ENCODE results near the gene NRG3. TPM values are rescaled to one million over a fixed set of nuclear protein-coding genes. Genes with fewer than 3 reads are reported as not detected.

Gene NRG3
- total RNA-seq, 1 donor from 2014 or later = 6.1 TPM

DNA sequence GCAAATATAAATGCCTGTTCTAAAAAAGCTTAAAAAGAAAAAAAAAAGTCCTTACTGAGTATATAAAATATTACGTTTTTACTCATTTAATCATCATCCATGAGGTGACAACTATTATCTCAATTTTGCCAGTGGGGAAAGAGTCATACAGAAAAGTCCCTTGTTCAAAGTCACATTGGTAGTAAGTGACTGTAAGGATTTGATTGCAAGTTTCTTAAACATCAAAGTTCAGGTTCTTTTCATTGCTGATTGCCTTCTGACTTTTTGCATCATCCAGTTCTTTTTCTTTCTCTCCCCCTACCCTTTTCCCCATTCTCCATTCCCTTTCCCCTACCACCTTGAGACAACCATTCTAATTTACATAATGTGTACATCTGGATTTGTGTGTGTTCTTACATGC lies 363.3 kb downstream of the NRG3 start:
- H3K4me3 Mint-ChIP-seq = no peak overlapping the region
- peaks cover 4% of the 10 kb centered on the region for H3K9me3 Mint-ChIP-seq
- H3K4me1 Mint-ChIP-seq (ENCODE audit: unreplicated experiment) = no peaks in the 10 kb centered on the region
- H3K36me3 Mint-ChIP-seq = peaks cover 4% of the 10 kb centered on the region
- no peak for DNase-seq (ENCODE audit: extremely low spot score, unreplicated experiment)
- TF ChIP-seq, protein P1, sequence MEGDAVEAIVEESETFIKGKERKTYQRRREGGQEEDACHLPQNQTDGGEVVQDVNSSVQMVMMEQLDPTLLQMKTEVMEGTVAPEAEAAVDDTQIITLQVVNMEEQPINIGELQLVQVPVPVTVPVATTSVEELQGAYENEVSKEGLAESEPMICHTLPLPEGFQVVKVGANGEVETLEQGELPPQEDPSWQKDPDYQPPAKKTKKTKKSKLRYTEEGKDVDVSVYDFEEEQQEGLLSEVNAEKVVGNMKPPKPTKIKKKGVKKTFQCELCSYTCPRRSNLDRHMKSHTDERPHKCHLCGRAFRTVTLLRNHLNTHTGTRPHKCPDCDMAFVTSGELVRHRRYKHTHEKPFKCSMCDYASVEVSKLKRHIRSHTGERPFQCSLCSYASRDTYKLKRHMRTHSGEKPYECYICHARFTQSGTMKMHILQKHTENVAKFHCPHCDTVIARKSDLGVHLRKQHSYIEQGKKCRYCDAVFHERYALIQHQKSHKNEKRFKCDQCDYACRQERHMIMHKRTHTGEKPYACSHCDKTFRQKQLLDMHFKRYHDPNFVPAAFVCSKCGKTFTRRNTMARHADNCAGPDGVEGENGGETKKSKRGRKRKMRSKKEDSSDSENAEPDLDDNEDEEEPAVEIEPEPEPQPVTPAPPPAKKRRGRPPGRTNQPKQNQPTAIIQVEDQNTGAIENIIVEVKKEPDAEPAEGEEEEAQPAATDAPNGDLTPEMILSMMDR (conservative IDR thresholded peaks at IDR 0.05) = no peak
- no peak overlapping the region for H3K27ac Mint-ChIP-seq
- H3K27me3 Mint-ChIP-seq = no peaks in the 10 kb centered on the region

DNA sequence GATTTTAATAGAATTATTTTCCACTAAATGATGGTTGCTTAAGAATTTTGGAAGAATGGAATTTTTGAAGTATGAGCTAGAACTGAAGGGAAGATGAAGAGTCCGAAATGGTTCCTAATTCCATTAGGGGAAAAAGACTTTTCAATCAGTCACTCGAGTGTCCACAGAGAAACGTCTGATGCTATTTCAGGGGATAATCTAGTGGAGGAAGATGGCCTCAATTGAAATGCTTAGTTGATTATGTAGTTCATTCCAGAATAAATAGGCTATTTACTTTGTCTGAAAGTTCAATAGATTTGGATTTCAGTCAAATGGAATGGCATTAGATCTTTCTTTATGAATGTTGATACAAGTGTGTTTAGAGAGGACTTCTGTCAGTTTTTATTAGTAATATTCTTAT lies 365.4 kb downstream of the NRG3 start:
- no peak for DNase-seq (ENCODE audit: extremely low spot score, unreplicated experiment)
- Mint-ChIP-seq H3K4me3 (no peak overlapping the region), H3K4me1 (ENCODE audit: unreplicated experiment) (peaks cover 4% of the 10 kb centered on the region), H3K27ac (no peak overlapping the region), H3K9me3 (peaks cover 4% of the 10 kb centered on the region), H3K27me3 (no peaks in the 10 kb centered on the region), H3K36me3 (no peaks in the 10 kb centered on the region)
- TF ChIP-seq, protein P1 (conservative IDR thresholded peaks at IDR 0.05) = no peak

DNA sequence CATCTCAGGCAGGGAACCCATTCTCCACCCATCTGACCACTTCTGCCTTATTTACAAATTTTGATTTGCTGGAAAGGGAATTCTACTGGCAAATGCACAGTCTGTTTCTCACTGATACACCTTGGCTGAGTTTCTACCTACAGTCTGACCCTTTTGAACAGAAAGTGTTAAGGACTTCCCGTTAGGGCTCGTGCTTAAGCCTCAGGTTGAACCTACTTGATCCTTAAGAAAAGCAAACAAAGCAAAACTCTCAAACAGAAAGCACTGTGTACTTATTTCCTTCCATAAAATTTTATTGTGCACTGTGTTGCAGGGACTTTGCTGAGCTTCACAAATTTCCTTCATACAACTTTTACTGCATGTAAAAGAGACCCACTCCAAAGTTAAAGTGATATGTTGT lies 367.8 kb downstream of the NRG3 start:
- H3K36me3 Mint-ChIP-seq = no peaks in the 10 kb centered on the region
- H3K27ac Mint-ChIP-seq = no peak overlapping the region
- TF ChIP-seq, protein P1 (conservative IDR thresholded peaks at IDR 0.05) = no peak
- DNase-seq (ENCODE audit: extremely low spot score, unreplicated experiment) = no peak
- H3K4me3 Mint-ChIP-seq = no peak overlapping the region
- H3K27me3 Mint-ChIP-seq = no peaks in the 10 kb centered on the region
- peaks cover 9% of the 10 kb centered on the region for H3K4me1 Mint-ChIP-seq (ENCODE audit: unreplicated experiment)
- no peaks in the 10 kb centered on the region for H3K9me3 Mint-ChIP-seq

DNA sequence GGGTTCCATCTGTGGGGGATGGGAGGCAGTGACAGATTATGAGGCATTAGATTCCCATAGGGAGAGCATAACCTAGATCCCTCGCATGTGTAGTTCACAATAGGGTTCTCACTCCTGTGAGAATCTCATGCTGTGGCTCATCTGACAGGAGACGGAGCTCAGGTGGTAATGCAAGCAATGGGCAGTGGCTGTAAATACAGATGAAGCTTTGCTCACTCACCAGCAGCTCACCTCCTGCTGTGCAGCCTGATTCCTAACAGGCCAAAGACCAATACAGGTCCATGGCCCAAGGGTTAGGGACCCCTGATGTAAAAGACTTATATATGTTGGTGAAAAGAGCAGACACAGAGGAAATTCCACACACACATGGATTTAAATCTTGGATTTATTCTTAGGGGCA lies 370.2 kb downstream of the NRG3 start:
- no peaks in the 10 kb centered on the region for H3K9me3 Mint-ChIP-seq
- no peaks in the 10 kb centered on the region for H3K36me3 Mint-ChIP-seq
- no peaks in the 10 kb centered on the region for H3K27me3 Mint-ChIP-seq
- peaks cover 9% of the 10 kb centered on the region for H3K4me1 Mint-ChIP-seq (ENCODE audit: unreplicated experiment)
- H3K4me3 Mint-ChIP-seq = no peak overlapping the region
- TF ChIP-seq, protein P1 (conservative IDR thresholded peaks at IDR 0.05) = no peak
- no peak overlapping the region for H3K27ac Mint-ChIP-seq
- no peak for DNase-seq (ENCODE audit: extremely low spot score, unreplicated experiment)

DNA sequence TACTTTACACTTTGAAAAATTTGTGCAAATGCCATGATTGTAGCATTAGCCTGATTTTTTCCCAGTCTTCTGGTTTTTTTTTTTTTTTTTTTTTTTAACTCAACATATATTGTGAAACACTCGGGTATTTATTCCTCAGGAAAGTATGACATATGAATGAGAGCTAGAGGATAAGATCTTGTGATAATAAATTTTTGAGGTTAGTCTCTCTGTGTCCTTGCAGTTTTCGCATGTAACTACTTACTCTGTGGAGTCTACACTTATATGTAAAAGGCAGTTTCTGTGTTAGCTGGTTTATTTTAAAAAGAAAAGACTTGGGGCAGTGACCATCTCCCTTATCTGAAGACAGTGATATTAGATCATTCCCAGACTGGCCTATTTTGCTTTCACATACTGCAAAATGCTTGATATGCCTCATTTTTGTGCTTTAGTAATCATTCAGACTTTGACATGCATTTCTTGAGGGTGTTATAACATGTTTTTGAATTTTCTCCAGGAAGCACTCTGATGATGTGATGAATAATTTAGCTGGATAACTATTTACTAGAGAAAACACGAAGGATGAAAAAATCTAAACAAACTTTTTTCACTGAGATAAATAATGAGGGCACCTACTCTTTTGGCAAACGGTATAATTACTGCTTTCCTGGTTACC lies 371.0 kb downstream of the NRG3 start:
- no peak overlapping the region for H3K4me3 Mint-ChIP-seq
- no peaks in the 10 kb centered on the region for H3K27me3 Mint-ChIP-seq
- H3K4me1 Mint-ChIP-seq (ENCODE audit: unreplicated experiment) = peaks cover 9% of the 10 kb centered on the region
- H3K9me3 Mint-ChIP-seq = peaks cover 3% of the 10 kb centered on the region
- no peak for DNase-seq (ENCODE audit: extremely low spot score, unreplicated experiment)
- no peak overlapping the region for H3K27ac Mint-ChIP-seq
- H3K36me3 Mint-ChIP-seq = no peaks in the 10 kb centered on the region
- TF ChIP-seq, protein P1 (conservative IDR thresholded peaks at IDR 0.05) = no peak

Measured in type B pancreatic cell (in vitro differentiated cells).